ENCODE results near the gene ACR. TPM values are rescaled to one million over a fixed set of nuclear protein-coding genes. Genes with fewer than 3 reads are reported as not detected.
A peak's percentile ranks its signal among the peaks of the same experiment; 100 is the strongest.

The ACR gene
- total RNA-seq, 1 donor from 2014 or later = 2.8 TPM

- DNase-seq (ENCODE audit: low spot score) = no peak
- no peak for TF ChIP-seq CTCF (IDR thresholded peaks at IDR 0.05; ENCODE audit: unreplicated experiment)
- Mint-ChIP-seq H3K4me3 (ENCODE audit: unreplicated experiment) (peak overlapping the region; percentile 74), H3K27ac (ENCODE audit: unreplicated experiment) (no peak overlapping the region), H3K4me1 (ENCODE audit: unreplicated experiment) (peaks cover 57% of the 10 kb centered on the region), H3K27me3 (ENCODE audit: unreplicated experiment) (peaks cover 39% of the 10 kb centered on the region), H3K36me3 (ENCODE audit: low read depth, unreplicated experiment) (peaks cover 69% of the 10 kb centered on the region), H3K9me3 (ENCODE audit: unreplicated experiment) (no peaks in the 10 kb centered on the region)
Measured at GRCh38 chr22:50694766-50695420, 43.1 kb upstream of the ACR start.

GRCh38 chr22:50695421-50696250 is 42.4 kb upstream of the ACR start:
- peak overlapping the region; percentile 71 for H3K4me3 Mint-ChIP-seq (ENCODE audit: unreplicated experiment)
- DNase-seq (ENCODE audit: low spot score) = no peak
- no peaks in the 10 kb centered on the region for H3K9me3 Mint-ChIP-seq (ENCODE audit: unreplicated experiment)
- peaks cover 45% of the 10 kb centered on the region for H3K27me3 Mint-ChIP-seq (ENCODE audit: unreplicated experiment)
- peaks cover 76% of the 10 kb centered on the region for H3K36me3 Mint-ChIP-seq (ENCODE audit: low read depth, unreplicated experiment)
- H3K27ac Mint-ChIP-seq (ENCODE audit: unreplicated experiment) = no peak overlapping the region
- peaks cover 61% of the 10 kb centered on the region for H3K4me1 Mint-ChIP-seq (ENCODE audit: unreplicated experiment)
- no peak for TF ChIP-seq CTCF (IDR thresholded peaks at IDR 0.05; ENCODE audit: unreplicated experiment)

- no peaks in the 10 kb centered on the region for H3K9me3 Mint-ChIP-seq (ENCODE audit: unreplicated experiment)
- no peak for TF ChIP-seq CTCF (IDR thresholded peaks at IDR 0.05; ENCODE audit: unreplicated experiment)
- DNase-seq (ENCODE audit: low spot score) = no peak
- H3K4me1 Mint-ChIP-seq (ENCODE audit: unreplicated experiment) = peaks cover 61% of the 10 kb centered on the region
- peak overlapping the region; percentile 71 for H3K4me3 Mint-ChIP-seq (ENCODE audit: unreplicated experiment)
- peaks cover 52% of the 10 kb centered on the region for H3K27me3 Mint-ChIP-seq (ENCODE audit: unreplicated experiment)
- no peak overlapping the region for H3K27ac Mint-ChIP-seq (ENCODE audit: unreplicated experiment)
- peaks cover 77% of the 10 kb centered on the region for H3K36me3 Mint-ChIP-seq (ENCODE audit: low read depth, unreplicated experiment)
Measured at GRCh38 chr22:50696251-50696798, 41.7 kb upstream of the ACR start.

GRCh38 chr22:50696799-50697561 is 41.0 kb upstream of the ACR start:
- peak overlapping the region; percentile 69 for H3K4me3 Mint-ChIP-seq (ENCODE audit: unreplicated experiment)
- peaks cover 61% of the 10 kb centered on the region for H3K4me1 Mint-ChIP-seq (ENCODE audit: unreplicated experiment)
- no peak for DNase-seq (ENCODE audit: low spot score)
- peaks cover 77% of the 10 kb centered on the region for H3K36me3 Mint-ChIP-seq (ENCODE audit: low read depth, unreplicated experiment)
- no peaks in the 10 kb centered on the region for H3K9me3 Mint-ChIP-seq (ENCODE audit: unreplicated experiment)
- peaks cover 58% of the 10 kb centered on the region for H3K27me3 Mint-ChIP-seq (ENCODE audit: unreplicated experiment)
- peak overlapping the region; percentile 64 for H3K27ac Mint-ChIP-seq (ENCODE audit: unreplicated experiment)
- peak; percentile 54 for TF ChIP-seq CTCF (IDR thresholded peaks at IDR 0.05; ENCODE audit: unreplicated experiment)

Measured in endothelial cell (in vitro differentiated cells).